Measurements from ENCODE around the gene KIF6.

The KIF6 gene

GRCh38 chr6:39312912-39313525, 412.2 kb downstream of the KIF6 start:
- TF ChIP-seq GATA2 (IDR thresholded peaks at IDR 0.05; ENCODE audit: low read depth, low read length) (no peak), GATA3 (IDR thresholded peaks at IDR 0.05; ENCODE audit: low read depth, low read length) (no peak)

- TF ChIP-seq GATA3 (IDR thresholded peaks at IDR 0.05; ENCODE audit: low read depth, low read length): no peak
- TF ChIP-seq GATA2 (IDR thresholded peaks at IDR 0.05; ENCODE audit: low read depth, low read length): no peak
Measured at GRCh38 chr6:39310542-39310941, 414.7 kb downstream of the KIF6 start.

- TF ChIP-seq GATA3 (IDR thresholded peaks at IDR 0.05; ENCODE audit: low read depth, low read length) (no peak), GATA2 (IDR thresholded peaks at IDR 0.05; ENCODE audit: low read depth, low read length) (no peak)
Measured at GRCh38 chr6:39309942-39310531, 415.2 kb downstream of the KIF6 start.

- no peak for TF ChIP-seq GATA3 (IDR thresholded peaks at IDR 0.05; ENCODE audit: low read depth, low read length)
- no peak for TF ChIP-seq GATA2 (IDR thresholded peaks at IDR 0.05; ENCODE audit: low read depth, low read length)
Measured at GRCh38 chr6:39307462-39307861, 417.7 kb downstream of the KIF6 start.

- TF ChIP-seq GATA2 (IDR thresholded peaks at IDR 0.05; ENCODE audit: low read depth, low read length) (no peak), GATA3 (IDR thresholded peaks at IDR 0.05; ENCODE audit: low read depth, low read length) (no peak)
Measured at GRCh38 chr6:39304951-39305350, 420.3 kb downstream of the KIF6 start.

DNA sequence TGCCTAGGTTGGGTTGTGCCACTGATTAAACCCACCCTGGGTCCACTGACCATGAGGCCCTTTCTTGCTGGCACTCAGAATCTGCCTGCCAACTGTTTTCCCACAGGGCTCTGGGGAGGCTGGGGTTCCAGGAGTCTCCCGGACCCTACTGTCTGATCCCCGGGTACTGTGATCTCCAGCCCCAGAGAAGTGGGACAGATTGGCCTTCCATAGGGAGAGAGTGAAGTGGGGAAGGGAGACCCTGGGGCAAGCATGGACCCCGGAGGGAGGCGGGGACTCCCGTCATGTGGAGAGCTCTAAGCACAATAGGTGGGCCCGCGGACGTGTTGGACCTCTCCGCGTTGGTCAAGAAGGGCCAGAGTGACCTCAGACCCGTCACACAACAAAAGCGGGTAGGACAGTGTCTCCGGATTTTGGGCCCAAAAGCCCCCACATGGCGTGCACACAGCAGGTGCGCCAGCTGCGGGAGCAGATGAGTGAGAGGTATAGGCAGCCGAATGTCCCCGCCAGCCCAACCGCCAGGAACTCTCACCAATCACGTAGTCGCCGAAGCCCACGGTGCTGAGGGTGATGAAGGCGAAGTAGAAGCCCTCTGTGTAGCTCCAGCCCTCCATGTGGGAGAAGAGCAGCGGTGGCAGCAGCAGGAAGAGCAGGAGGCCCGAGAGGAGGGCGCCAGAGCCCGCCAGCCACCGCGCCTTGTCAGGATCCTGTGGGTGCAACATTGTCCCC, 421.6 kb downstream of the KIF6 start:
- no peak for TF ChIP-seq GATA3 (IDR thresholded peaks at IDR 0.05; ENCODE audit: low read depth, low read length)
- no peak for TF ChIP-seq GATA2 (IDR thresholded peaks at IDR 0.05; ENCODE audit: low read depth, low read length)

GRCh38 chr6:39302669-39303424, 422.4 kb downstream of the KIF6 start:
- TF ChIP-seq GATA2 (IDR thresholded peaks at IDR 0.05; ENCODE audit: low read depth, low read length): no peak
- TF ChIP-seq GATA3 (IDR thresholded peaks at IDR 0.05; ENCODE audit: low read depth, low read length): no peak

DNA sequence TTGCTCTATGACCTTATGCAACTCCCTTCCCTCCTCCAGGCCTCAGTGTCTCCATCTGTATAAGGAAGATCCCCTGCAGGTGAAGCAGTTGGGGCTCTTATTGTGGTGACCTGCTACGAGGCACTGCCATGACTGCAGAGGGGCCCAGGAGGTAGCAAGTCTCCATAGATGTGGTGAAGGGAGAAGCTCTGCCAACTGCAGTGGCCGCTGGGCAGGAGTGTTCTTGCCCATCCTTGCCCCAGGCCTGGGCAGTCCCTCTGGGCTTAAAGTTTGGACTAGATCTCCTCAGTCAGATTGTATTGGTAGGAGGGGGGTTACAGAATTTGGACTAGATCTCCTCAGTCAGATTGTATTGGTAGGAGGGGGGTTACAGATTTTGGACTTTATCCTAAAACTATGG, 423.2 kb downstream of the KIF6 start:
- no peak for TF ChIP-seq GATA3 (IDR thresholded peaks at IDR 0.05; ENCODE audit: low read depth, low read length)
- TF ChIP-seq GATA2 (IDR thresholded peaks at IDR 0.05; ENCODE audit: low read depth, low read length): no peak

- TF ChIP-seq GATA3 (IDR thresholded peaks at IDR 0.05; ENCODE audit: low read depth, low read length): no peak
- TF ChIP-seq GATA2 (IDR thresholded peaks at IDR 0.05; ENCODE audit: low read depth, low read length): no peak
Measured at GRCh38 chr6:39301606-39302005, 423.6 kb downstream of the KIF6 start.

DNA sequence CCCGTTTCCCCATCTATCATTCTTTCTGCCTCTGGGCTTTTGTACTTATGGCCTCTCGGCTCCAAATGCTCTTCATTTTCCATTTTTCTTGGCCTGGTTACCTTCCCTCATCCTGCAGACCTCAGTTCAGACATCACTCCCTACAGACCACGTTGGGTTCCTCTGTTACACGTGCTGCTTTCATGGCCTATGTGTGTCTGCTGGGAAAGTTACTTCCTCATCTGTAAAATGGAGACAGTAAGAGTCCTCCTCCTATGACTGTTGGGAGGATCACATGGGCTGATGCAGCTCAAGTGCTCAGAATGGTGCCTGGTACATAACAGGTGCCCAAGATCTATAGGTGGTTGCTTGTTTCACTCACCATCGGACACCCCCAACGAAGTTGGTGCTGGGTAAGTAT, 424.5 kb downstream of the KIF6 start:
- TF ChIP-seq GATA3 (IDR thresholded peaks at IDR 0.05; ENCODE audit: low read depth, low read length) (no peak), GATA2 (IDR thresholded peaks at IDR 0.05; ENCODE audit: low read depth, low read length) (no peak)

- TF ChIP-seq GATA2 (IDR thresholded peaks at IDR 0.05; ENCODE audit: low read depth, low read length) (no peak), GATA3 (IDR thresholded peaks at IDR 0.05; ENCODE audit: low read depth, low read length) (no peak)
Measured at GRCh38 chr6:39298061-39298460, 427.1 kb downstream of the KIF6 start.

- TF ChIP-seq GATA3 (IDR thresholded peaks at IDR 0.05; ENCODE audit: low read depth, low read length): no peak
- no peak for TF ChIP-seq GATA2 (IDR thresholded peaks at IDR 0.05; ENCODE audit: low read depth, low read length)
Measured at GRCh38 chr6:39296745-39297640, 428.2 kb downstream of the KIF6 start.

DNA sequence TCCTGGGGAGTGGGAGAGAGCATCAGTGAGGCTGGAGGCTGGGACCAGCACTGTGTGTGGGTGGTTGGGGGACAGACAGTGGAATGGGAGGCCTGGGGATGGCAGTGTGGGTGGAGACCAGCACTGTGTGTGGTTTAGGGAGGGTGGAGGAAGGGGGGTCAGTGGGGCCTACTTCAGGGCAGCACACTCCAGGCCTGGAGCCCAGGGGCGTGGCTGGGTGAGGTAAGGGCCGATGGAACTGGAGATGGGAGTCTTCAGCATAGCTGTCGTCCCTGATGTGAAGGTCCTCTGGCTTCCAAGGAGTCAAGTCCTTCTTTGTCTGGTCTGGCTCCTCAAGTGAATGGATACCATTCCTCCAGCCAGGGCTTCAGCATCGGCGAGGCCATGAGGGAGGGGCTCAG, 429.6 kb downstream of the KIF6 start:
- TF ChIP-seq GATA2 (IDR thresholded peaks at IDR 0.05; ENCODE audit: low read depth, low read length) (no peak), GATA3 (IDR thresholded peaks at IDR 0.05; ENCODE audit: low read depth, low read length) (no peak)

Data from SH-SY5Y (cell line).